NCI-H2171 treated with DMSO at 0.1 percent for 48 hours (cell line): ENCODE results near the gene TC2N.
"Not testable (repeated sequence)": the region's sequence is repeated elsewhere in the genome, so short reads cannot be mapped to it uniquely, and the experiment has no call there.

Experiments
- DNase-seq: peaks from one replicate; lab custom pipeline; 2025; lab: John Stamatoyannopoulos, UW

TC2N gene

DNA sequence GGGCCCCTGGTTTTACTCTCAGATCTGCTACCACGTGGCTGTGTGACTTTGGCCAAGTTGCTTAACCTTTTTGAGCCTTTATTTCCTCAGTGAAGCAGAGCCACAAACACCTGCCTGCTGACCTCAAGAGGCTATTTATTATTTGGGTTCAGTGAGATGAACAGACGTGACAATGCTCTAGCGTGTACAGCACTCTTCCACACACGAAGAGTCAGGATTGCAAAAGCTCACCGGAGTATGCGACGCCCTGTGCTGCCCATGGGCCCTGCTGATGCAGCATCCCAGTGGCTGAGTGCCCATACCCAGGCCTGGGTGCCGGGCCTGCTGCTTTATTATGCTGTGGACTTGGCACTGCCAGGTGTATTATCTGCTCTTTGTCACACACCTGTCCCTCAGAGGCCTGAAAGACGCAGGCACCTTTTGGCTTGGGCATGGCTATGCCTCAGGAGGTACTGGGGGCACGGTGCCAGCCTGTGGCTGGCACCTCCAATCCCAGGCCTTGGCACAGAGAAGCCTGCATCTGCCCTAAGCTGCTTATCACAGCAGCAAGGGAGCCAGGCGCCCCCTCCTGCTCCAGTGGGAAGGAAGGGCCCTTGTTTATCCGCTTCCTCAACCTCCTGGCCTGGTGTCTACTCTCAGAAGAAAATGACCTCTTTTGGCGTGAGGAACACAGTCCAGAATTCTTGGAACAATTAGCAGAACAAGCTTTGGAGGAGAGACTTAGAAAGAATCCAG lies 22.3 kb upstream of the TC2N start:
- no peak for DNase-seq

DNA sequence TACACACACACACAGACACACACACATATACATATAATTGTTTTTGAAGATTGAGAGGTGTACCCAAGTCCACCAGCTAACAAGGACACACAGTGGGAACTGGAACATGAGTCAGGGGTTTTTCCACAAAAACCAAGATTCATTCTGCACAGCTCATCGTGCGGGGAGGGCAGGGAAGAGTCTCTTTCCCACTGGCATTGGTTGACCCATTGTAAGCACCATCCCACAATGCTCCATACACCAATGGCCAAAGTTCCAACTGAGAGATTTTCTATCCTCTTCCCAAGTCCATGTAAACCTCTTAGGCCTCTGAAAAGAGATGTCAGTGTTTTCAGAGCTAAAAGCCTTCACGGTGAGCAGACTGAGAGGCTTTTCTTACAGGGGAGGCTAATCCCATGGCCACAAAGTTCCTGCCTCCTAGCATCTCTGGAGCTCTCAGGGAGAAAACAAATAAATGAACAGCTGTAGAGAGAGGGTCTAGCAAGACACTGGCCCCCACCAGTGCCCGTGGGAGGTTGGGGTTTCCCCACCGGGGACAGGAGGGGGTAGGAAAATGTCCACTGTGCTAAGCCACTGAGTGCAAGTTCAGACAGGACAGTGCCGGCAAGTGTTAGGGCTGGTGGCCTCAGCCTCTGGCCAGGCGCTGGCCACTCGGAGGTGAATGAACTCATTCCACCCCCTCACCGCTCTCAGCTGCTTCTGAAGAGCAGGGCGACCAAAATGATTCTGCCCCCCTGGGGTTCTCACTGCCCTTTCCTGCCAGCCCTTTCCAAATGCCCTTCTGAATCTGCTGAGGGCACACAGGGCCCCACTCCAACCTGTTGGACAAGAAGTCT lies 21.5 kb upstream of the TC2N start:
- DNase-seq = no peak

GRCh38 chr14:91886961-91887360 lies 19.6 kb upstream of the TC2N start:
- DNase-seq = no peak

- no peak for DNase-seq
These were observed 18.5 kb upstream of the TC2N start for GRCh38 chr14:91885839-91886238.

- DNase-seq = no peak
These were observed 17.9 kb upstream of the TC2N start for GRCh38 chr14:91885113-91885712.

GRCh38 chr14:91884664-91885063 lies 17.3 kb upstream of the TC2N start:
- no peak for DNase-seq

DNA sequence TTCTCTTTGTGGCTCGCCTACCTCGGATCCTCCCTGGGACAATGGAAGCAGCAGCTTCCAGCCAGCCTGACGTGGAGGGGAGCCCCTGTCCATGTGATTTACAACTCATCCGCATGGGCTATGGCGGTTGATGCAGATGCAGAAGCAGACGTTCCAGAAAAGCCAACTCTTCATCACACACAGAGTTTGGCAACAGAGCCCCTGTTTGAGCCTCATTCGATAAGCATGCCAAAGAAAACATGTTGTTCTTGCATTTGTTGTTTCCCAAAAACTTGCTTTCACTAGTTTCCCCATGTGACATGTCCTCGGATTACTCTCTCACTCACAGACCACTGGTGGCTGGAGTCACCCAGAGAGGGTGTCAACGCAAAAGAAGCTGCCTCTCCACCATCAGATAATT lies 16.4 kb upstream of the TC2N start:
- no peak for DNase-seq

DNA sequence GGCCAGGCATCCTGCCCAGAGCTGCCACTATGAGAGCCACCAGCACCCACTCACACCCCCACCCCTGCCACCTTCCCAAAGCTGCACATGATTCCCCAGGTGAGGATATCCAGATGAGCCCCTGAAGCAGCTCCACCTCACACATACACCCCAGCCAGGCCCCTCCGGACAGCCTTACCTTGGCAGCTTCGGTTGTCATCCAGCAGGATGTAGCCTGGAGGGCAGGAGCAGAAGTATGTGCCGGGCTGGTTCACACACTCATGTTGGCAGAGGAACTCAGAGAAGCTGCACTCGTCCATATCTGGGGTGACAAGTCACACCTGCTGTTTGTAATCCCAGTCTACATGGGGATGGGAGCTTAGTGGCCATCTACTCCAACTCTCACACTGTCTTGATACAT lies 15.4 kb upstream of the TC2N start:
- no peak for DNase-seq

GRCh38 chr14:91882369-91882768 lies 15.0 kb upstream of the TC2N start:
- DNase-seq = no peak

GRCh38 chr14:91879196-91879595 lies 11.9 kb upstream of the TC2N start:
- no peak for DNase-seq

DNA sequence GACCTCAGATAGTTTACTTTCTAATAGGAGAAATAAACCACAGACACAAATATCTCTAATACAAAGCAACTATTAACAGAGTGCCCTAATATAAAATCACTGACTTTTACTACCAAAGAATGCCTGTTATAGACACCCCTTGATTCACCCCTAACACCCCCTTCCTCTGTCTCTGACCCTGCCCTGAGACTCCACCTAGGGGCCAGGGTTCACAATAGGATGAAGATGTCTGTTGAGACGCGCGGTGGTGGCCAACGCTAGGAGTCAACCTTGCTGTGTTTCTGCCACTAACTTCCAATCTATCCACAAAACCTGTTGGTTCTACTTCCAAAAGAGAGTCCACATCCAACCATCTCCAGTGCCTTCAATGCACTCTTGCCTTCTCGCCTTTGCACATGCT lies 10.9 kb upstream of the TC2N start:
- no peak for DNase-seq

GRCh38 chr14:91877376-91877915 lies 10.1 kb upstream of the TC2N start:
- no peak for DNase-seq

DNA sequence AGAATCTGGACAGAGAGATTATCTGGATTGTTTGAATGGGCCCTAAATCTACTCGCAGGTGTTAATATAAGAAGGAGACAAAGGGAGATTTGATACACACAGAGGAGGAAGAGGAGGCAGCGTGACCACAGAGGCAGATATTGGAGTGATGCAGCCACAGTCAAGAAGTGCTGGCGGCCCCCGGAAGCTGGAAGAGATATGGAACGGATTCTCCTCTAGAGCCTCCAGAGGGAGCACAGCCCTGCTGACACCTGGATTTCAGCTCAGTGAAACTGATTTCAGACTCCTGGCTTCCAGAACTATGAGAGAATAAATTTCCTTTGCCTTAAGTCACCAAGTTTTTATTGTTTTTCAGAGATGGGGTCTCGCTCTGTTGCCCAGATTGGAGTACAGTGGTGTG lies 9.2 kb upstream of the TC2N start:
- DNase-seq = no peak

- DNase-seq = no peak
These were observed 8.4 kb upstream of the TC2N start for GRCh38 chr14:91875525-91876286.

- DNase-seq = no peak
These were observed 6.4 kb upstream of the TC2N start for GRCh38 chr14:91873471-91874415.

DNA sequence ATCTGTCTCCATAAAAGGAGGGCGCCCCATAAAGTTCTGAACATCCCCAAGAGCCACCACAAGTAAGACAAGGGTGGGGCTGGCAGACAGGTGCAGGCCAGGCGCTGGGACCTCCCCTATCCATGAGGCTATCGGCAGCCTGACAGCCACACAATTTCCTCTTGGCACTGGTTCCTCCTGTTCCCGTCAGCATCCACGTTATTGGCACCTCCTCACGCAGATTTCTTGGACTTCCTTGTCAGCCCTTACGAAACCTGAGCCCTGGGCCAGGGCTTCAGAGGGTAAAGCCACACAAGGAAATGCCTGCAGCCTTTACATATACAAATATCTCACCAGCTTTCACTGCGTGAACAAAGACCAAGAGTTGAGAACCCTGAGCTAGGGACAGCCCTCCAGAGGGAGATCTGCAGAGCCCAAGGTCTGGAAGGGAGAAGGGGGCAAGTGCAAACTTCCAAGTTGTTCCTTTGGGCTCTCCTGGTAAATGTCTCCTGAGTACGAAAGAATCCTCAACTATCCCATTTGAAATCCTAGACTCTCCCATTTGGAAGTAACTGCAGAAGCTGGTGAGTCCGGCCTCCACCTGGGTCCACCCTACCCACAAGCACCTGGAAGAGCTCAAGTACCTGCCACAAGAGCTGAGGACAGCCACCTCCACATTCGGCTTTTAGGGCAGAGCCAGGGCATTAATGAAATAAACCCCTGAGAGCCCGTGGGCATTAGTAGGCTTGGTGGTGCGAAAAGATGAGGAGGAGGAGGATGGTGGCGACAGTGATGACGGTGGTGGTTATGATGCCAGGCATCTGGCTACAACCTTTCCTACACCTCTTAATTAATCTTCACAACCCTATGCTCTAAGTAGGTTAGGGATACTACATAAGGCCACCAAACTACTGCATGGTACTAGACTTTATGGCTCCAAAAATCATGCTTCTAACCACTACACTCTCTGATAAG lies 5.5 kb upstream of the TC2N start:
- no peak for DNase-seq

- DNase-seq = no peak
These were observed 4.7 kb upstream of the TC2N start for GRCh38 chr14:91872011-91872501.

DNA sequence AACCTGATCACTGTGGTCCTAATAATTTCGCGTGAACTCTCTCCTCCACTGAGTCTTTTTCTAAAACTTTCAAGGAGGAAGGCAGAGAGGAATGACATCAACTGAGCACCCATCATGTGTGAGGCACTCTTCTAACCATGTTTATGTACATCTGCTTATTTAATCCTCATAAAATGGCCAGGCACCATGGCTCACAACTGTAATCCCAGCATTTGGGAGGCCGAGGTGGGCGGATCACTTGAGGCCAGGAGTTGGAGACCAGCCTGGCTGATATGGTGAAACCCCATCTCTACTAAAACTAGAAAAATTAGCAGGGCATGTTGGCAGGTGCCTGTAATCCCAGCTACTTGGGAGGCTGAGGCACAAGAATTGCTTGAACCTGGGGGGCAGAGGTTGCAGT lies 4.1 kb upstream of the TC2N start:
- DNase-seq = not testable (repeated sequence)

GRCh38 chr14:91870890-91871289 lies 3.6 kb upstream of the TC2N start:
- no peak for DNase-seq

GRCh38 chr14:91870001-91870400 lies 2.7 kb upstream of the TC2N start:
- no peak for DNase-seq
